NCI-H524 (cell line): Measurements from ENCODE around the gene ERGIC1.

Experiments used
- DNase-seq, 2 experiments: peaks; one replicate each; lab custom pipeline; 2025; lab: John Stamatoyannopoulos, UW

ERGIC1 gene

GRCh38 chr5:172866802-172867748, 33.0 kb downstream of the ERGIC1 start:
- no peak for DNase-seq

- no peak for DNase-seq
Measured at GRCh38 chr5:172867761-172868435, 33.8 kb downstream of the ERGIC1 start.

- DNase-seq = no peak
Measured at GRCh38 chr5:172868436-172868923, 34.4 kb downstream of the ERGIC1 start.

GRCh38 chr5:172868924-172869591, 35.0 kb downstream of the ERGIC1 start:
- no peak for DNase-seq

- DNase-seq = no peak
Measured at GRCh38 chr5:172869691-172870090, 35.6 kb downstream of the ERGIC1 start.

- DNase-seq = no peak
Measured at GRCh38 chr5:172870291-172870714, 36.3 kb downstream of the ERGIC1 start.

- no peak for DNase-seq
Measured at GRCh38 chr5:172870715-172871461, 36.8 kb downstream of the ERGIC1 start.

- DNase-seq = peak in 1 of 2 experiments; percentile 20
Measured at GRCh38 chr5:172871536-172871935, 37.5 kb downstream of the ERGIC1 start.

- no peak for DNase-seq
Measured at GRCh38 chr5:172871982-172872381, 37.9 kb downstream of the ERGIC1 start.

GRCh38 chr5:172872997-172873491, 39.0 kb downstream of the ERGIC1 start:
- no peak for DNase-seq

GRCh38 chr5:172873513-172873912, 39.5 kb downstream of the ERGIC1 start:
- DNase-seq = no peak

- DNase-seq = no peak
Measured at GRCh38 chr5:172874647-172875504, 40.8 kb downstream of the ERGIC1 start.

GRCh38 chr5:172875505-172876279, 41.6 kb downstream of the ERGIC1 start:
- peak in 1 of 2 experiments; percentile 49 for DNase-seq

GRCh38 chr5:172876578-172876977, 42.5 kb downstream of the ERGIC1 start:
- peak; percentile 36 to 61 for DNase-seq

- no peak for DNase-seq
Measured at GRCh38 chr5:172877466-172878260, 43.6 kb downstream of the ERGIC1 start.

GRCh38 chr5:172878585-172878932, 44.5 kb downstream of the ERGIC1 start:
- no peak for DNase-seq

- no peak for DNase-seq
Measured at GRCh38 chr5:172878933-172879752, 45.1 kb downstream of the ERGIC1 start.
